ENCODE measurements around the gene ABO. TPM values are rescaled to one million over a fixed set of nuclear protein-coding genes. Genes with fewer than 3 reads are reported as not detected.

The ABO gene
- total and polyA plus RNA-seq, 9 of the 15 experiments (the other 6 are each of a cell fraction or from before 2014, with no cell fraction given): 5.0 to 21.9 (median 11.9) TPM

- TF ChIP-seq MNT (conservative IDR thresholded peaks at IDR 0.05): no peak
- no peak for TF ChIP-seq DIDO1 (tag; IDR thresholded peaks at IDR 0.05; ENCODE audit: low read depth)
- TF ChIP-seq KLF1 (tag; IDR thresholded peaks at IDR 0.05): no peak
- TF ChIP-seq TRIM24 (IDR thresholded peaks at IDR 0.05): peak; percentile 77 to 78
- TF ChIP-seq MAFK (IDR thresholded peaks at IDR 0.05; ENCODE audit: low read length): no peak
- TF ChIP-seq GTF2A2 (tag; IDR thresholded peaks at IDR 0.05): no peak
- TF ChIP-seq PTBP1 (IDR thresholded peaks at IDR 0.05; ENCODE audit: low read depth, low read length): no peak
- no peak for TF ChIP-seq ZNF3 (CRISPR knock-in tag; IDR thresholded peaks at IDR 0.05)
- no peak for TF ChIP-seq FOXA1 (IDR thresholded peaks at IDR 0.05; ENCODE audit: borderline replicate concordance)
- no peak for TF ChIP-seq HMGXB4 (CRISPR knock-in tag; IDR thresholded peaks at IDR 0.05)
- no peak for TF ChIP-seq CREB3 (tag; conservative IDR thresholded peaks at IDR 0.05; ENCODE audit: low read depth)
- TF ChIP-seq HLTF (IDR thresholded peaks at IDR 0.05): no peak
- TF ChIP-seq TAL1 (IDR thresholded peaks at IDR 0.05): peak; percentile 84
- no peak for TF ChIP-seq TAF1 (IDR thresholded peaks at IDR 0.05; ENCODE audit: control insufficient read depth, extremely low read depth, insufficient read depth, low read length, severe bottlenecking)
- TF ChIP-seq MBD2 (IDR thresholded peaks at IDR 0.05; ENCODE audit: borderline replicate concordance, low read depth): no peak
- TF ChIP-seq ZNF77 (CRISPR knock-in tag; IDR thresholded peaks at IDR 0.05): no peak
- TF ChIP-seq FOXM1 (IDR thresholded peaks at IDR 0.05; ENCODE audit: low read depth): peak; percentile 45; the same call in 1 of the 2 replicates
- TF ChIP-seq FOXM1 (CRISPR knock-in tag; IDR thresholded peaks at IDR 0.05; ENCODE audit: low read depth): no peak
- TF ChIP-seq TCF15 (CRISPR knock-in tag; IDR thresholded peaks at IDR 0.05): no peak
- TF ChIP-seq NELFE (IDR thresholded peaks at IDR 0.05; ENCODE audit: insufficient read depth, insufficient read length): no peak
- TF ChIP-seq TCFL5 (CRISPR knock-in tag; conservative IDR thresholded peaks at IDR 0.05): no peak
- TF ChIP-seq ZNF76 (CRISPR knock-in tag; IDR thresholded peaks at IDR 0.05; ENCODE audit: borderline replicate concordance): no peak
- no peak for TF ChIP-seq MAFG (tag; conservative IDR thresholded peaks at IDR 0.05)
- TF ChIP-seq TRIM25 (IDR thresholded peaks at IDR 0.05; ENCODE audit: borderline replicate concordance): no peak
- no peak for TF ChIP-seq ZNF41 (CRISPR knock-in tag; conservative IDR thresholded peaks at IDR 0.05)
- TF ChIP-seq POLR2AphosphoS5 (IDR thresholded peaks at IDR 0.05; ENCODE audit: control insufficient read depth, insufficient read depth, low read depth, low read length): peak; percentile 83
Measured at GRCh38 chr9:133263557-133263956, 11.4 kb downstream of the ABO start (continued).

Data from K562 (cell line).